ENCODE results near the gene AKAP6.

The AKAP6 gene

GRCh38 chr14:32408018-32408417, 78.9 kb downstream of the AKAP6 start:
- no peak for DNase-seq

- no peak for DNase-seq
Observed at GRCh38 chr14:32412103-32412502, 83.0 kb downstream of the AKAP6 start.

- DNase-seq = no peak
Observed at GRCh38 chr14:32412532-32412931, 83.4 kb downstream of the AKAP6 start.

- DNase-seq = no peak
Observed at GRCh38 chr14:32413967-32414640, 85.0 kb downstream of the AKAP6 start.

- DNase-seq = no peak
Observed at GRCh38 chr14:32414808-32415255, 85.7 kb downstream of the AKAP6 start.

- no peak for DNase-seq
Observed at GRCh38 chr14:32417956-32418552, 89.0 kb downstream of the AKAP6 start.

- no peak for DNase-seq
Observed at GRCh38 chr14:32419429-32419828, 90.3 kb downstream of the AKAP6 start.

GRCh38 chr14:32421781-32422180, 92.7 kb downstream of the AKAP6 start:
- no peak for DNase-seq

GRCh38 chr14:32422440-32422839, 93.3 kb downstream of the AKAP6 start:
- DNase-seq = no peak

- no peak for DNase-seq
Observed at GRCh38 chr14:32426028-32426427, 96.9 kb downstream of the AKAP6 start.

- DNase-seq = no peak
Observed at GRCh38 chr14:32426586-32427388, 97.7 kb downstream of the AKAP6 start.

GRCh38 chr14:32427726-32428528, 98.8 kb downstream of the AKAP6 start:
- no peak for DNase-seq

GRCh38 chr14:32428875-32429274, 99.8 kb downstream of the AKAP6 start:
- DNase-seq = no peak

- no peak for DNase-seq
Observed at GRCh38 chr14:32430326-32430725, 101.2 kb downstream of the AKAP6 start.

- DNase-seq = no peak
Observed at GRCh38 chr14:32432813-32433538, 103.9 kb downstream of the AKAP6 start.

GRCh38 chr14:32434180-32434579, 105.1 kb downstream of the AKAP6 start:
- DNase-seq = no peak

- no peak for DNase-seq
Observed at GRCh38 chr14:32434880-32435279, 105.8 kb downstream of the AKAP6 start.

- DNase-seq = no peak
Observed at GRCh38 chr14:32435411-32435810, 106.3 kb downstream of the AKAP6 start.

- no peak for DNase-seq
Observed at GRCh38 chr14:32436993-32437392, 107.9 kb downstream of the AKAP6 start.

GRCh38 chr14:32438517-32438916, 109.4 kb downstream of the AKAP6 start:
- no peak for DNase-seq

- DNase-seq = no peak
Observed at GRCh38 chr14:32443890-32444661, 115.0 kb downstream of the AKAP6 start.

GRCh38 chr14:32447371-32447770, 118.3 kb downstream of the AKAP6 start:
- no peak for DNase-seq

Measured in cerebellar nuclear complex (tissue), 1 donor.